Neural progenitor cell (in vitro differentiated cells): ENCODE results near the gene UGGT2.

Experiments used
- EZH2phosphoT487 ChIP-seq: fragments of 200-600 bp; sonication (generic); IDR thresholded peaks from 2 replicates; pipeline ENCODE4 v1.6.1; 2017; ENCODE audit warnings: antibody characterized with exemption
- TF ChIP-seq, protein P1 (sequence below): fragments of 200-600 bp; sonication (generic); IDR thresholded peaks from 2 replicates; pipeline ENCODE4 v1.5.1; 2017; ENCODE audit warnings: antibody characterized with exemption, mild to moderate bottlenecking

DNA sequence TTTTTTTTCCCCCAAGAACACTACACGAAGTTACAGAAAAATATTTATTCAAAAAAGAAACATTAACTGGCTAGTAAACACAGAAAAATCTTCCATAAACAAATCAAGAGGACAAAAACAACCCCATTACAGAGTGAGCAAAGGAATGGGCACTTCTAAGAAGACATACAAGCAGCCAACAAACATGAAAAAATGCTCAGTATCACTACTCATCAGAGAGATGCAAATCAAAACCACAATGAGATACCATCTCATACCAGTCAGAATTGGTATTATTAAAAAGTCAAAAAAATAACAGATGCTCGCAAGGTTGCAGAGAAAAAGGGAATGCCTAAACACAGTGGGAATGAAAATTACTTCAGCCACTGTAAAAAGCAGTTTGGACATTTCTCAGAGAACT lies 131.7 kb downstream of the UGGT2 start:
- TF ChIP-seq, protein P1, sequence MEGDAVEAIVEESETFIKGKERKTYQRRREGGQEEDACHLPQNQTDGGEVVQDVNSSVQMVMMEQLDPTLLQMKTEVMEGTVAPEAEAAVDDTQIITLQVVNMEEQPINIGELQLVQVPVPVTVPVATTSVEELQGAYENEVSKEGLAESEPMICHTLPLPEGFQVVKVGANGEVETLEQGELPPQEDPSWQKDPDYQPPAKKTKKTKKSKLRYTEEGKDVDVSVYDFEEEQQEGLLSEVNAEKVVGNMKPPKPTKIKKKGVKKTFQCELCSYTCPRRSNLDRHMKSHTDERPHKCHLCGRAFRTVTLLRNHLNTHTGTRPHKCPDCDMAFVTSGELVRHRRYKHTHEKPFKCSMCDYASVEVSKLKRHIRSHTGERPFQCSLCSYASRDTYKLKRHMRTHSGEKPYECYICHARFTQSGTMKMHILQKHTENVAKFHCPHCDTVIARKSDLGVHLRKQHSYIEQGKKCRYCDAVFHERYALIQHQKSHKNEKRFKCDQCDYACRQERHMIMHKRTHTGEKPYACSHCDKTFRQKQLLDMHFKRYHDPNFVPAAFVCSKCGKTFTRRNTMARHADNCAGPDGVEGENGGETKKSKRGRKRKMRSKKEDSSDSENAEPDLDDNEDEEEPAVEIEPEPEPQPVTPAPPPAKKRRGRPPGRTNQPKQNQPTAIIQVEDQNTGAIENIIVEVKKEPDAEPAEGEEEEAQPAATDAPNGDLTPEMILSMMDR: no peak
- no peak for TF ChIP-seq EZH2phosphoT487
